SK-MEL-5 (cell line): Measurements from ENCODE around the gene GPT2. TPM values are rescaled to one million over a fixed set of nuclear protein-coding genes. Genes with fewer than 3 reads are reported as not detected.
"Not testable (repeated sequence)": the region's sequence is repeated elsewhere in the genome, so short reads cannot be mapped to it uniquely, and the experiment has no call there.

Source experiments
- DNase-seq: peaks from one replicate; pipeline ENCODE4 v3.0.0-alpha.2; 2016; ENCODE audit warnings: low read depth, low spot score
- in situ Hi-C: cut with HindIII; loops from 2 replicates; pipeline ENCODE4 v1.10.0; 2016; ENCODE audit warnings: low sequenced_read_pairs, high pct_unique_total_duplicates, low pct_unique_long_range_greater_than_20kb
- total RNA-seq: library from RNA; depleted of rRNA; stranded (reverse); fragments of >200 nt; shearing (Covaris generic); gene quantifications from 2 replicates; pipeline ENCODE4 v1.2.3, GENCODE V29; 2014

Gene GPT2
- total RNA-seq, 1 experiment from 2014 or later = 10.1 TPM

DNA sequence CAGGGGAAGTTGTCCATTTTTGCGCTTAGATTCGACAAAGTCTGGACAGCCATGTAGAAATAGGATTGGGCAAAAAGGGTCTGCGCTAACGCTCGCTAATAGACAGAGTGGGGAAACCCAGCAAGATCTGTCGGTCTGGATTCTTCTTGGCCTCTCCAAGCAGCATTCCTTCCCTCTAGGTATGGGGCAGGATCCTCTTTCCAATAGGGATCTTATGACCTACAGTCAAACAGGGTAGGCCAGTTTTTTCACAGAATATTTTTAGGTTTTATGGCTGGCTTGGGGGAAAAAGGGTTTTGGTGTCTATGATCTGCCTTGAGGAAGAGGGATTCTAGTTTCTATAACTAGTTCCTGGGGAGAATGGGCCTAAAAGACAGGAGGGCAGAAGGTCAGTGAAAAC, 26.0 kb upstream of the GPT2 start:
- DNase-seq = no peak
- in situ Hi-C loops = no loop called here

GRCh38 chr16:46859719-46860152, 24.4 kb upstream of the GPT2 start:
- in situ Hi-C loops = no loop called here
- peak; percentile 32 for DNase-seq

DNA sequence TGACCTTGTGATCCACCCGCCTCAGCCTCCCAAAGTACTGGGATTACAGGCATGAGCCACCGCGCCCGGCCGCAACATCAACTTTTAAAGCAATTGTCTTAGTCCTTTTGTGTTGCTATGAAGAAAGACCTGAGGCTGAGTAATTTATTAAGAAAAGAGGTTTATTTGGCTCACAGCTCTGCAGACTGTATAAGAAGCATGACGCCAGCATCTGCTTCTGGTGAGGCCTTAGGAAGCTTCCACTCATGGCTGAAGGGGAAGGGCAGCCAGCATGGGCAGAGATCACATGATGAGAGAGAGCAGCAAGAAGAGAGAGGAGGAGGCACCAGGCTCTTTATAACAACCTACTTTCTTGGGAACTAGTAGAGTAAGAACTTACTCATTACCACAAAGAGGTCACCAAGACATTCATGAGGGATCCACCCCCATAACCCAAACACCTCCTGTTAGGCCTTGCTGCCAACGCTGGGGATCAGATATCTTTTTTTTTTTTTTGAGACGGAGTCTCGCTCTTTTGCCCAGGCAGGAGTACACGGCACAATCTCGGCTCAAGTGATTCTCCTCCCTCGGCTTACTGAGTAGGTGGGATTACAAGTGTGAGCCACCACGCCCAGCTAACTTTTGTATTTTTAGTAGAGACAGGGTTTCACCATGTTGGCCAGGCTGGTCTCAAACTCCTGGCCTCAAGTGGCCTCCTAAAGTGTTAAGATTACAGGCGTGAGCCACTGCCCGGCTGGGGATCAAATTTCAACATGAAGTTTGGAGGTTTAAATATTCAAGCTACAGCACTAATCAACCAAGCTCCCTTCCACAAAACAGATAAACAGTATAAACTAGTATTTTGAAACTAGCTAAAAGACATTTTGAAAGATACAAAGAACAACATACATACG, 21.4 kb upstream of the GPT2 start:
- no peak for DNase-seq
- in situ Hi-C loops = no loop called here

DNA sequence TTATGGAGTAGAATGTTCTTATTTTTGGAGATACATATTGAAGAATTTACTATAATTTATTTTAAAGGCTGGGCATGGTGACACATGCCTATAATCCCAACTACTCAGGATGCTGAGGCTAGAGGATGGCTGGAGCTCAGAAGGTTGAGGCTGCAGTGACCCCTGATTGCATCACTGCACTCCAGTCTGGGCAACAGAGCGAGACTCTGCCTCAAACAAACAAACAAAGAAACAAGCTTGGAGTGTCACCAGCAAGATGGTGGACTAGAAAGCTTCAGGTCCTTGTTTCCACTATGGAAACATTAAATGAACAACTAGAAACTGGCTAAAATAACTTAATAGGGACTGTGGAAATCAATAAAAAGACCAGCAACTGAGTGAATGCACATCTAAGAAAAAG, 17.9 kb upstream of the GPT2 start:
- in situ Hi-C loops = no loop called here
- DNase-seq = no peak

- DNase-seq, in situ Hi-C loops: not testable (repeated sequence)
Measured at GRCh38 chr16:46867486-46867885, 16.7 kb upstream of the GPT2 start.

DNA sequence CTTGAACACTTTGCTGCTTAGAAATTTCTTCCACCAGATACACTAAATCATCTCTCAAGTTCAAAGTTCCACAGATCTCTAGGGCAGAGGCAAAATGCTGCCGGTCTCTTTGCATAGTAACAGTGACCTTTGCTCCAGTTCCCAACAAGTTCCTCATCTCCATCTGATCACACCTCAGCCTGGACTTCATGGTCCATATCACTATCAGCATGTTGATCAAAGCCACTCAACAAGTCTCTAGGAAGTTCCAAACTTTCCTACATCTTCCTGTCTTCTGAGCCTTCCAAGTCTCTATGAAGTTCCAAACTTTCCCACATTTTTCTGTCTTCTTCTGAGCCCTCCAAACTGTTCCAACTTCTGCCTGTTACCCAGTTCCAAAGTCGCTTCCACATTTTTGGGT, 15.3 kb upstream of the GPT2 start:
- in situ Hi-C loops, DNase-seq: not testable (repeated sequence)

GRCh38 chr16:46871597-46871996, 12.6 kb upstream of the GPT2 start:
- in situ Hi-C loops = no loop called here
- DNase-seq = no peak

DNA sequence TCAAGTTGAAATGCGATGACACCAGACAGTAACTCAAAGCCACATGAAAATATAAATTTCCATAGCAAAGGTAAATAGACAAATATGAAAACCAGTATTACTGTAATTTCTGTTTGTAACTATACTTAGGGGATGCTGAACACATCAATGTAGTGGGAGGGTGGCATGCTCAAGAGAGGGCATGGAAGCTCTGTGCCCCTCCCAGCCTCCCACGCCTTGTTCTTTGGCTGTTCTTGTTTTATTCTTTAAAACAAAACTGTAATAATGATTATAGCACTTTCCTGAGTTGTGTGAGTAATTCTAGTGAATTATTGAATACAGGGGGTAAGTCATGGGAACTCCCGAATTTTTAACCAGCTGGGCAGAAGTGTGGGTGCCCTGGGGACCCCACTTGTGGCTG, 11.0 kb upstream of the GPT2 start:
- DNase-seq = no peak
- in situ Hi-C loops = no loop called here

DNA sequence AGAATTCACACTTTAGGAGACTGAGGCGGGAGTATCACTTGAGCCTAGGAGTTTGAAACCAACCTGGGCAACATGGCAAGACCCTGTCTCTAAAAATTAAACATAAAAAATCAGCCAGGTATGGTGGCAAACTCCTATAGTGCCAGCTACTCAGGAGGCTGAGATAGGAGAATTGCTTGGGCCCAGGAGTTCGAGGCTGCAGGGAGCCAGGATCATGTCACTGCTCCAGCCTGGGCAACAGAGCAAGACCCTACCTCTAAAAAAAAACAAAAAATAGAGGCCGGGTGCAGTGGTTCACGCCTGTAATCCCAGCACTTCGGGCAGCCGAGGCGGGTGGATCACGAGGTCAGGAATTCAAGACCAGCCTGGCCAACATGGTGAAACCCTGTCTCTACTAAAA, 8.9 kb upstream of the GPT2 start:
- in situ Hi-C loops = no loop called here
- DNase-seq = no peak

DNA sequence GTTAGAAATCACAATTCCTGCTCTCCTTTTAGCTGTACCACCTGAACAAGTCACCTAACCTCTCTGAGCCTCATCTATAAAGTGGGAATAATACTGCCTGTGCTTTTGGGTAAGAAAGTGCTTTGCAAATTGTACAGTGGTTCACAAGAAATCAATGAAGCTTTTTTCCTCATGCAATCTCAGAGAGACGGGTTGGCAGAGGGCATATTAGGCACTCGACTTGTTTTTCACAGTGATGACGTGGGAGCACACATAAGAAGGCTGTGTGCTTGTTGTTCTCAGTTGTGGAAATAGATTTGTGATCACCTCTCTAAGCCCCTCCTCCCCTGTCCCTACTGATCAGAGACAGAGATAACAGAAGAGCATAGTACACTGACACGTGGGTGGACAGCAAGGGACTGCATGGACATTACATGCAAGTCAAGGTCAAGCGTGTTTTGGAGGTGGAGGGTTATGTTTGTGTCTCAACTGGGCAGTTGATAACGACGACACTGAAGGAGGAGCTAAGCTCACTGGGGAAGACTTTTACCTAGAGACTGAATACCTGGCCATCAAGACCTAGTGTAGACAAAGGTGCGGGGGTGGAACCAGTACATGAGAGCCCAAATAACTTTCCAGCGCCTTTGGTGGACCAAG, 1.7 kb upstream of the GPT2 start:
- in situ Hi-C loops = no loop called here

GRCh38 chr16:46882940-46883307, 1.2 kb upstream of the GPT2 start:
- no peak for DNase-seq
- in situ Hi-C loops = no loop called here

More for the DNA sequence above, 1.7 kb upstream of the GPT2 start:
- DNase-seq = no peak

DNA sequence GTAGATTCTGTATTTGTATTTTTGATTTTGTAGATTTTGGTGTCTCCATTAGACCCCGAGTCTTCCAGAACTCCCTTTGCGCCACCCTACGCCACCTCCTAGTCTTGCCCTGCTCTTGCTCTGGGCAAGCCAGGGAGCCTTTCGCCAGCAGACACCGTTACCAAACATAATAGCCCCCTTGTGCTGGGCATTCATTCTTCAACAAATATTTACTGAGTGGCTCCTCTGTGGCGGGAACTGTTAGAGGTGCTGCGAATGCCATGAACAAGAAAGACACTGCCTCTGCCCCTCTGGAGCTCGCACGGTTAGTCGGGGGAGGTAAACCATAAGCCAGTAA, 841 bp upstream of the GPT2 start:
- peak; percentile 53 for DNase-seq

GRCh38 chr16:46884513-46885293, 541 bp downstream of the GPT2 start:
- no peak for DNase-seq
- in situ Hi-C loops = no loop called here

More for the DNA sequence above, 841 bp upstream of the GPT2 start:
- in situ Hi-C loops = no loop called here

- peak; percentile 7 for DNase-seq
- in situ Hi-C loops = no loop called here
Measured at GRCh38 chr16:46885960-46886763, 2.0 kb downstream of the GPT2 start.

DNA sequence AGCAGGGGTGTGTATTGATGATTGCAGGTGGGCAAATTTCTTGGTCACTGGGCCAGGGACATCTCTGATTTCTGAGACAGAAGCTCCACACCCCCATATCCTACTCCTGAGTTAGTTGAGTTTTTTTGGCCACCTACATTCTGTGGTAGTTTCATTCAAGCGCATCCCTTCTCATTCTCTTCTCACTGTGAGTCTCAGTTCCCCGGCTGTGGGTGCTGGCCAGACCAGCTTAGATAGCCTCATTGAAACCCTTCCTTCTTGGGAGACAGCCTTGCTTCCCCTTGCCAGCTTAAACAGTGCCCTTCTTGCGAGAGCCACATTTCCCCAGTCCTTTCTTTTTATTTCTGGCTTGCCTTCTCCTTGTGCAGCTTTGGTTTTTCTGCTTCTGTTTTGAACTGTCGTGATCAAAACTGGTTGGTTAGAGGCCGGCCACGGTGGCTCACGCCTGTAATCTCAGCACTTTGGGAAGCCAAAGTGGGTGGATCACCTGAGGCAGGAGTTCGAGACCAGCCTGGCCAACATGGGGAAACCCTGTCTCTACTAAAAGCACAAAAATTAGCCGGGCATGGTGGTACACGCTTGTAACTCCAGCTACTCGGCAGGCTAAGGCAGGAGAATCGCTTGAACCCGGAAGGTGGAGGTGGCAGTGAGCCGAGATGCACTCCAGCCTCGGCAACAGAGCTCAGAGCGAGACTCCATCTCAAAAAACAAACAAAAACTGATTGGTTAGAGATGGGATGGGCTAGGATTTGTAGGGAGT, 2.8 kb downstream of the GPT2 start:
- in situ Hi-C loops = no loop called here
- DNase-seq = no peak

DNA sequence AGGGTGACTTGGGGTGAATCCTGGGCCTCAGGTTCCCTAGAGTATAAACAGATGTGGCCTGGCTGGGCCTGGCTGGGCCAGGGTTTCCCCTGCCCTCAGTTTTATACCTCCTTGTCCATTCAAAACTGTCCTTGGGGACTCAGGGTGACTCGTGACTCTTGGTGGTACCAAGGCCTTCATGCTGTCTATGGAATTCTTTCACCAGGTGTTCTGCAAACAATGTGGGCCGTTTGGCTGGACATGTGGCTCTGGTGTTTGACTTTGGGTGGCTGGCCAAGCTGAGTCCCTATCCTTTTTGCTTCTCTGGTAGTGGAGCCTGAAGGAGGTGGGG, 3.3 kb downstream of the GPT2 start:
- in situ Hi-C loops = no loop called here
- DNase-seq = no peak

GRCh38 chr16:46889245-46889941, 5.2 kb downstream of the GPT2 start:
- in situ Hi-C loops = no loop called here
- no peak for DNase-seq
